ENCODE measurements around the gene BANF2. TPM values are rescaled to one million over a fixed set of nuclear protein-coding genes. Genes with fewer than 3 reads are reported as not detected.
"Not testable (repeated sequence)": the region's sequence is repeated elsewhere in the genome, so short reads cannot be mapped to it uniquely, and the experiment has no call there.

The BANF2 gene
- total and polyA plus RNA-seq, 4 donors = not detected

DNA sequence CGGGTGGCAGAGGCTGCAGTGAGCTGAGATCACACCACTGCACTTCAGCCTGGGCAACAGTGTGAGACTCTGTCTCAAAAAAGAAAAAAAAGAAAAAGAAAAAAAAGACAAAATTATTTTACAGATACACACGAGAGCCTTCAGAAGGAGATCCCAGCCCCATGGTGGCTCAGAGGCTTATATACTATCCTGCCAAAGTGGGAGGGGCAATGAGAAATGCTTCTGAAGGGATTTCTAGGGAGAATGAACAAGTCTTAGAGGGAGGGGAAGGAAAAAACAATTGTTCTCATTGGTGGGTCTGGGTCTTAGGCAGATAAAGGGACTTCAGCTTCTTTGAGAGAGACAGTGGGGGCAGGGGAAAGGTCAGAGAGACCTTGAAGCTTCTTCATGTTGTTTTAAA lies 76.8 kb downstream of the BANF2 start (continued):
- TF ChIP-seq ATF3 (IDR thresholded peaks at IDR 0.05) (no peak), FOXA2 (IDR thresholded peaks at IDR 0.05) (no peak), NR2F2 (IDR thresholded peaks at IDR 0.05) (no peak), SP1 (IDR thresholded peaks at IDR 0.05) (no peak), MAX (IDR thresholded peaks at IDR 0.05) (no peak), RXRA (IDR thresholded peaks at IDR 0.05) (no peak), GABPA (IDR thresholded peaks at IDR 0.05 in 1 of 2, conservative IDR thresholded peaks at IDR 0.05 in 1 of 2) (no peak)

- not testable (repeated sequence) for H3K27me3 ChIP-seq (ENCODE audit: control insufficient read depth in 4 of 4, insufficient read depth in 4 of 4, low read length in 3 of 4); H3K9ac ChIP-seq (ENCODE audit: low read depth in 1 of 2, low read length in 2 of 2); H3K4me3 ChIP-seq (ENCODE audit: low read depth in 1 of 3, low read length in 3 of 3); H3K9me3 ChIP-seq (ENCODE audit: control insufficient read depth in 4 of 4, low read length in 3 of 4); H3K27ac ChIP-seq (ENCODE audit: low read depth in 1 of 2, low read length in 2 of 2); H3K36me3 ChIP-seq (ENCODE audit: control insufficient read depth in 4 of 4, insufficient read depth in 3 of 4, low read depth in 1 of 4, low read length in 3 of 4); DNase-seq (ENCODE audit: low spot score); H3K4me1 ChIP-seq (ENCODE audit: control insufficient read depth in 4 of 4, insufficient read depth in 4 of 4, low read length in 3 of 4)
- WGBS = 94% methylated on average over 32 of the region's 32 CpGs
These were observed 79.2 kb downstream of the BANF2 start for GRCh38 chr20:17779011-17779410.

DNA sequence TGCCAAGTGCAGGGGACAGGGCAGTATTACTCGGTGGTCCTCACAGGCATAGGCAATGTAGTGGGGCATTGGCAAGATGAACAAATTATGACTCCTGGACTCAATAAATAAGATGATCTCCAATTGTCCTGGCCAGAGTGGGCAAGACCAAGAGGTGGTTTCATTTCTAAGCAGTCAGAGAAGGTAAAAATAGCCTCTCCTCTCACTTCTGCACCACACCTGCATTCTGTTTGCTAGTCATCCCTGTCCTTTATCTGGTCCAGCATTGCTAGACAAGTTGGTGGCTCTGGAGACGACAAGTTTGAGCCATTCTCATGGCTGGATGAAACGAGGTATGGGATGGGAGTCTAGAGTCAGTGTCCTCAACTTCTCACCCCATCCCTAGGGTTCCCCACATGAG lies 83.0 kb downstream of the BANF2 start:
- H3K9ac ChIP-seq (ENCODE audit: low read depth in 1 of 2, low read length in 2 of 2) = no peak overlapping the region
- H3K4me3 ChIP-seq (ENCODE audit: low read depth in 1 of 3, low read length in 3 of 3) = no peak overlapping the region
- WGBS = 89% methylated on average over 3 of the region's 3 CpGs
- no peaks in the 10 kb centered on the region for H3K36me3 ChIP-seq (ENCODE audit: control insufficient read depth in 4 of 4, insufficient read depth in 3 of 4, low read depth in 1 of 4, low read length in 3 of 4)
- no peak overlapping the region for H3K27ac ChIP-seq (ENCODE audit: low read depth in 1 of 2, low read length in 2 of 2)
- no peaks in the 10 kb centered on the region for H3K9me3 ChIP-seq (ENCODE audit: control insufficient read depth in 4 of 4, low read length in 3 of 4)
- no peaks in the 10 kb centered on the region for H3K4me1 ChIP-seq (ENCODE audit: control insufficient read depth in 4 of 4, insufficient read depth in 4 of 4, low read length in 3 of 4)
- TF ChIP-seq CTCF (IDR thresholded peaks at IDR 0.05; ENCODE audit: low read depth, low read length, missing input control) (no peak), YY1 (IDR thresholded peaks at IDR 0.05) (no peak)
- no peaks in the 10 kb centered on the region for H3K27me3 ChIP-seq (ENCODE audit: control insufficient read depth in 4 of 4, insufficient read depth in 4 of 4, low read length in 3 of 4)
- DNase-seq (ENCODE audit: low spot score) = no peak

- H3K9me3 ChIP-seq (ENCODE audit: control insufficient read depth in 4 of 4, low read length in 3 of 4) = no peaks in the 10 kb centered on the region
- no peak overlapping the region for H3K27ac ChIP-seq (ENCODE audit: low read depth in 1 of 2, low read length in 2 of 2)
- TF ChIP-seq FOXA2 (IDR thresholded peaks at IDR 0.05) (no peak), RAD21 (IDR thresholded peaks at IDR 0.05) (no peak), FOXA1 (IDR thresholded peaks at IDR 0.05) (no peak)
- H3K4me1 ChIP-seq (ENCODE audit: control insufficient read depth in 4 of 4, insufficient read depth in 4 of 4, low read length in 3 of 4) = no peaks in the 10 kb centered on the region
- DNase-seq (ENCODE audit: low spot score) = no peak
- H3K4me3 ChIP-seq (ENCODE audit: low read depth in 1 of 3, low read length in 3 of 3) = no peak overlapping the region
- no peaks in the 10 kb centered on the region for H3K27me3 ChIP-seq (ENCODE audit: control insufficient read depth in 4 of 4, insufficient read depth in 4 of 4, low read length in 3 of 4)
- H3K36me3 ChIP-seq (ENCODE audit: control insufficient read depth in 4 of 4, insufficient read depth in 3 of 4, low read depth in 1 of 4, low read length in 3 of 4) = no peaks in the 10 kb centered on the region
- WGBS = 75% methylated on average over 6 of the region's 6 CpGs
- H3K9ac ChIP-seq (ENCODE audit: low read depth in 1 of 2, low read length in 2 of 2) = no peak overlapping the region
These were observed 83.9 kb downstream of the BANF2 start for GRCh38 chr20:17783671-17784070.

GRCh38 chr20:17785007-17785406 lies 85.2 kb downstream of the BANF2 start:
- H3K9ac ChIP-seq (ENCODE audit: low read depth in 1 of 2, low read length in 2 of 2) = no peak overlapping the region
- DNase-seq (ENCODE audit: low spot score) = no peak
- H3K27ac ChIP-seq (ENCODE audit: low read depth in 1 of 2, low read length in 2 of 2) = no peak overlapping the region
- H3K4me3 ChIP-seq (ENCODE audit: low read depth in 1 of 3, low read length in 3 of 3) = no peak overlapping the region
- no peaks in the 10 kb centered on the region for H3K36me3 ChIP-seq (ENCODE audit: control insufficient read depth in 4 of 4, insufficient read depth in 3 of 4, low read depth in 1 of 4, low read length in 3 of 4)
- H3K4me1 ChIP-seq (ENCODE audit: control insufficient read depth in 4 of 4, insufficient read depth in 4 of 4, low read length in 3 of 4) = no peaks in the 10 kb centered on the region
- no peaks in the 10 kb centered on the region for H3K9me3 ChIP-seq (ENCODE audit: control insufficient read depth in 4 of 4, low read length in 3 of 4)
- 93% methylated on average over 5 of the region's 5 CpGs for WGBS
- TF ChIP-seq RAD21 (IDR thresholded peaks at IDR 0.05) (no peak), EGR1 (IDR thresholded peaks at IDR 0.05; ENCODE audit: low read depth in 2 of 2) (no peak), HNF4G (IDR thresholded peaks at IDR 0.05) (no peak), YY1 (IDR thresholded peaks at IDR 0.05) (no peak), RXRA (IDR thresholded peaks at IDR 0.05) (no peak), FOXA2 (IDR thresholded peaks at IDR 0.05) (no peak), MAX (IDR thresholded peaks at IDR 0.05) (no peak), GABPA (IDR thresholded peaks at IDR 0.05 in 1 of 2, conservative IDR thresholded peaks at IDR 0.05 in 1 of 2) (no peak), ATF3 (IDR thresholded peaks at IDR 0.05) (no peak), CTCF (IDR thresholded peaks at IDR 0.05; ENCODE audit: low read depth, low read length, missing input control) (no peak), JUND (IDR thresholded peaks at IDR 0.05) (no peak)
- no peaks in the 10 kb centered on the region for H3K27me3 ChIP-seq (ENCODE audit: control insufficient read depth in 4 of 4, insufficient read depth in 4 of 4, low read length in 3 of 4)

All from liver (tissue), 9 donors.